ENCODE results near the gene TBX3.
A peak's percentile ranks its signal among the peaks of the same experiment; 100 is the strongest.
"Not testable (repeated sequence)": the region's sequence is repeated elsewhere in the genome, so short reads cannot be mapped to it uniquely, and the experiment has no call there.

TBX3 gene

GRCh38 chr12:114684098-114684869 lies at the start of gene TBX3:
Gene TBX3, minus strand, starts transcription at chr12:114684175. Its CDS starts 975 bp downstream, at chr12:114683200.
- TF ChIP-seq CTCF (IDR thresholded peaks at IDR 0.05; ENCODE audit: control insufficient read depth, insufficient read depth, low read depth, low read length, missing control alignments): peak; percentile 66
- DNase-seq (ENCODE audit: low read depth): peak; percentile 99
- H3K4me3 ChIP-seq (ENCODE audit: control insufficient read depth, low read depth, low read length): peak within 1 kb of the TSS; percentile 78

- TF ChIP-seq CTCF (IDR thresholded peaks at IDR 0.05; ENCODE audit: control insufficient read depth, insufficient read depth, low read depth, low read length, missing control alignments): no peak
- no peak for DNase-seq (ENCODE audit: low read depth)
- H3K4me3 ChIP-seq (ENCODE audit: control insufficient read depth, low read depth, low read length): no peak overlapping the region
Observed at GRCh38 chr12:114732426-114733030, 48.6 kb upstream of the TBX3 start.

- H3K4me3 ChIP-seq (ENCODE audit: control insufficient read depth, low read depth, low read length): no peak overlapping the region
- DNase-seq (ENCODE audit: low read depth): no peak
Observed at GRCh38 chr12:114729731-114730130, 45.8 kb upstream of the TBX3 start.

GRCh38 chr12:114726092-114726710 lies 42.2 kb upstream of the TBX3 start:
- no peak for DNase-seq (ENCODE audit: low read depth)
- no peak overlapping the region for H3K4me3 ChIP-seq (ENCODE audit: control insufficient read depth, low read depth, low read length)
- no peak for TF ChIP-seq CTCF (IDR thresholded peaks at IDR 0.05; ENCODE audit: control insufficient read depth, insufficient read depth, low read depth, low read length, missing control alignments)

More at GRCh38 chr12:114729731-114730130, 45.8 kb upstream of the TBX3 start:
- no peak for TF ChIP-seq CTCF (IDR thresholded peaks at IDR 0.05; ENCODE audit: control insufficient read depth, insufficient read depth, low read depth, low read length, missing control alignments)

GRCh38 chr12:114722176-114722575 lies 38.2 kb upstream of the TBX3 start:
- DNase-seq (ENCODE audit: low read depth); H3K4me3 ChIP-seq (ENCODE audit: control insufficient read depth, low read depth, low read length): not testable (repeated sequence)

GRCh38 chr12:114721266-114721665 lies 37.3 kb upstream of the TBX3 start:
- H3K4me3 ChIP-seq (ENCODE audit: control insufficient read depth, low read depth, low read length): no peak overlapping the region

More at GRCh38 chr12:114721266-114721665, 37.3 kb upstream of the TBX3 start:
- no peak for TF ChIP-seq CTCF (IDR thresholded peaks at IDR 0.05; ENCODE audit: control insufficient read depth, insufficient read depth, low read depth, low read length, missing control alignments)
- no peak for DNase-seq (ENCODE audit: low read depth)

Measured in AG09309 (cell line).